NCI-H774 (cell line): Measurements from ENCODE around the gene INPP5A.

Source experiments
- DNase-seq: peaks from one replicate; lab custom pipeline; 2025; lab: John Stamatoyannopoulos, UW

INPP5A gene

GRCh38 chr10:132826524-132827422 is 289.2 kb downstream of the INPP5A start:
- no peak for DNase-seq

- DNase-seq = no peak
Measured at GRCh38 chr10:132827423-132827789, 289.8 kb downstream of the INPP5A start.

GRCh38 chr10:132827861-132828539 is 290.4 kb downstream of the INPP5A start:
- no peak for DNase-seq

- no peak for DNase-seq
Measured at GRCh38 chr10:132828681-132829080, 291.1 kb downstream of the INPP5A start.

GRCh38 chr10:132829403-132829802 is 291.8 kb downstream of the INPP5A start:
- no peak for DNase-seq

GRCh38 chr10:132832186-132832969 is 294.8 kb downstream of the INPP5A start:
- no peak for DNase-seq
